HEK293 (cell line): ENCODE results near the gene MOK.

Experiments
- CTCF ChIA-PET: fragments of 350-600 bp; formaldehyde crosslinking; extraction: SDS; loops from one replicate; lab custom pipeline; 2021; ENCODE audit warnings: antibody characterized with exemption; lab: Yijun Ruan, JAX
- POLR2A ChIA-PET: fragments of 300-600 bp; formaldehyde crosslinking; extraction: SDS; loops from one replicate; lab custom pipeline; 2020; ENCODE audit warnings: antibody characterized with exemption, inconsistent platforms; lab: Yijun Ruan, JAX
- H3K27ac ChIP-seq: fragments of 200-500 bp; sonication (Bioruptor generic); 2 replicates; pipeline ENCODE4 v1.5.1; 2014; ENCODE audit warnings: low read depth, low read length, control low read depth, inconsistent platforms; ENCODE audit errors: extremely low read depth
- H3K36me3 ChIP-seq, 2 experiments: fragments of 200-500 bp in 1 of 2; sonication (Bioruptor generic) in 1 of 2; 1 replicate in 1 of 2; 2 replicates in 1 of 2; pipeline ENCODE4 v1.5.1; 2014 to 2017; ENCODE audit warnings: inconsistent platforms in 2 of 2, low read length in 2 of 2; ENCODE audit not compliant: control insufficient read depth in 2 of 2, insufficient read depth in 1 of 2
- H3K4me1 ChIP-seq: fragments of 200-500 bp; sonication (Bioruptor generic); 2 replicates; pipeline ENCODE4 v1.5.1; 2014; ENCODE audit warnings: mild to moderate bottlenecking, low read length, inconsistent platforms; ENCODE audit not compliant: control insufficient read depth, insufficient read depth
- H3K4me3 ChIP-seq: 2 replicates; pipeline ENCODE4 v1.5.1; 2011; ENCODE audit warnings: low read depth, mild to moderate bottlenecking, control low read depth, low read length, moderate library complexity
- H3K9me3 ChIP-seq: fragments of 200-500 bp; sonication (Bioruptor generic); 2 replicates; pipeline ENCODE4 v1.5.1; 2014; ENCODE audit warnings: low read depth, low read length, inconsistent platforms; ENCODE audit not compliant: control insufficient read depth, insufficient read depth
- AEBP2 ChIP-seq: fragments of 450-650 bp; formaldehyde crosslinking; IDR thresholded peaks from 2 replicates; pipeline ENCODE4 v1.5.1; 2016; ENCODE audit warnings: missing biosample characterization, missing genetic modification characterization, borderline replicate concordance
- HOXD13 ChIP-seq: sonication (generic); formaldehyde crosslinking; IDR thresholded peaks from 2 replicates; pipeline ENCODE4 v1.8.0; 2022; ENCODE audit warnings: missing genetic modification reagents, borderline replicate concordance
- KLF1 ChIP-seq: fragments of 450-650 bp; formaldehyde crosslinking; IDR thresholded peaks from 2 replicates; pipeline ENCODE4 v1.5.1; 2016; ENCODE audit warnings: missing biosample characterization, missing genetic modification characterization
- OSR2 ChIP-seq: fragments of 450-650 bp; formaldehyde crosslinking; IDR thresholded peaks from 2 replicates; pipeline ENCODE4 v1.5.1; 2016; ENCODE audit warnings: missing biosample characterization, missing genetic modification characterization
- SALL2 ChIP-seq: fragments of 450-650 bp; formaldehyde crosslinking; IDR thresholded peaks from 2 replicates; pipeline ENCODE4 v1.5.0; 2017; ENCODE audit warnings: missing biosample characterization, mild to moderate bottlenecking, missing genetic modification characterization, borderline replicate concordance
- WT1 ChIP-seq: fragments of 450-650 bp; formaldehyde crosslinking; IDR thresholded peaks from 2 replicates; pipeline ENCODE4 v1.5.1; 2016; ENCODE audit warnings: missing biosample characterization, missing genetic modification characterization
- ZNF19 ChIP-seq: fragments of 450-650 bp; formaldehyde crosslinking; IDR thresholded peaks from 2 replicates; pipeline ENCODE4; 2016; ENCODE audit warnings: missing biosample characterization, missing genetic modification characterization, low read depth
- ZNF24 ChIP-seq: fragments of 450-650 bp; formaldehyde crosslinking; IDR thresholded peaks from 2 replicates; pipeline ENCODE4 v1.5.1; 2016; ENCODE audit warnings: missing biosample characterization, missing genetic modification characterization
- ZNF423 ChIP-seq: fragments of 450-650 bp; formaldehyde crosslinking; IDR thresholded peaks from 2 replicates; pipeline ENCODE4 v1.5.1; 2016; ENCODE audit warnings: missing biosample characterization, missing genetic modification characterization
- ZNF623 ChIP-seq: fragments of 450-650 bp; formaldehyde crosslinking; IDR thresholded peaks from 2 replicates; pipeline ENCODE4 v1.5.1; 2016; ENCODE audit warnings: missing biosample characterization, missing genetic modification characterization
- ZSCAN23 ChIP-seq: fragments of 450-650 bp; formaldehyde crosslinking; IDR thresholded peaks from 2 replicates; pipeline ENCODE4 v1.5.1; 2016; ENCODE audit warnings: missing biosample characterization, missing genetic modification characterization
- ZSCAN30 ChIP-seq: fragments of 450-650 bp; IDR thresholded peaks from 2 replicates; pipeline ENCODE4 v1.5.1; 2018; ENCODE audit warnings: missing biosample characterization, mild to moderate bottlenecking, missing genetic modification characterization, moderate library complexity
- TF ChIP-seq, protein P1 (sequence below): fragments of 450-650 bp; formaldehyde crosslinking; IDR thresholded peaks from 2 replicates; pipeline ENCODE4 v1.5.1; 2016; ENCODE audit warnings: missing biosample characterization, missing genetic modification characterization
- TF ChIP-seq, protein P2 (sequence below): fragments of 450-650 bp; formaldehyde crosslinking; IDR thresholded peaks from 2 replicates; pipeline ENCODE4 v1.5.1; 2016; ENCODE audit warnings: missing biosample characterization, missing genetic modification characterization
- TF ChIP-seq, protein P3 (sequence below): fragments of 450-650 bp; formaldehyde crosslinking; IDR thresholded peaks from 2 replicates; pipeline ENCODE4 v1.5.1; 2016; ENCODE audit warnings: missing biosample characterization, missing genetic modification characterization
- TF ChIP-seq, protein P4 (sequence below): fragments of 450-650 bp; formaldehyde crosslinking; IDR thresholded peaks from 2 replicates; pipeline ENCODE4 v1.5.1; 2016; ENCODE audit warnings: missing biosample characterization, missing genetic modification characterization
- TF ChIP-seq, protein P5 (sequence below): fragments of 450-650 bp; formaldehyde crosslinking; IDR thresholded peaks from 2 replicates; pipeline ENCODE4 v1.5.1; 2016; ENCODE audit warnings: missing biosample characterization, missing genetic modification characterization
- TF ChIP-seq, protein P6 (sequence below): IDR thresholded peaks from 2 replicates; pipeline ENCODE4 v1.6.1; 2011; ENCODE audit warnings: mild to moderate bottlenecking, low read depth, low read length, borderline replicate concordance

MOK gene

GRCh38 chr14:102255401-102256190 is 49.4 kb downstream of the MOK start:
- ChIA-PET CTCF (interaction anchor here (0.6 kb wide), 2 partner anchors 58 to 67 kb away, joined by 3 to 4 read pairs; no protein-coding TSS in a partner anchor), POLR2A (interaction anchor here (0.6 kb wide), 1 partner anchor 179 kb away, joined by 3 read pairs; no protein-coding TSS in a partner anchor)
- H3K36me3 ChIP-seq, result no peaks in the 10 kb centered on the region
- H3K9me3 ChIP-seq, result no peaks in the 10 kb centered on the region
- no peaks in the 10 kb centered on the region for H3K4me1 ChIP-seq
- TF ChIP-seq, protein P1, sequence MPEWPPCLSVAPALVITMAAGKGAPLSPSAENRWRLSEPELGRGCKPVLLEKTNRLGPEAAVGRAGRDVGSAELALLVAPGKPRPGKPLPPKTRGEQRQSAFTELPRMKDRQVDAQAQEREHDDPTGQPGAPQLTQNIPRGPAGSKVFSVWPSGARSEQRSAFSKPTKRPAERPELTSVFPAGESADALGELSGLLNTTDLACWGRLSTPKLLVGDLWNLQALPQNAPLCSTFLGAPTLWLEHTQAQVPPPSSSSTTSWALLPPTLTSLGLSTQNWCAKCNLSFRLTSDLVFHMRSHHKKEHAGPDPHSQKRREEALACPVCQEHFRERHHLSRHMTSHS, result no peak
- TF ChIP-seq ZSCAN30 (tag by site-specific recombination) (no peak), OSR2 (tag by site-specific recombination) (no peak), AEBP2 (tag by site-specific recombination) (no peak), ZNF24 (tag by site-specific recombination) (no peak), ZSCAN23 (tag by site-specific recombination) (no peak), KLF1 (0 out of 2 replicates have a peak, but pooled peaks have one; percentile 13), SALL2 (tag by site-specific recombination) (no peak), ZNF623 (tag by site-specific recombination) (no peak), HOXD13 (no peak), WT1 (tag by site-specific recombination) (peak; percentile 57; the same call in 1 of the 2 replicates), ZNF423 (tag by site-specific recombination) (no peak), ZNF19 (tag by site-specific recombination) (no peak)
- TF ChIP-seq, protein P2, sequence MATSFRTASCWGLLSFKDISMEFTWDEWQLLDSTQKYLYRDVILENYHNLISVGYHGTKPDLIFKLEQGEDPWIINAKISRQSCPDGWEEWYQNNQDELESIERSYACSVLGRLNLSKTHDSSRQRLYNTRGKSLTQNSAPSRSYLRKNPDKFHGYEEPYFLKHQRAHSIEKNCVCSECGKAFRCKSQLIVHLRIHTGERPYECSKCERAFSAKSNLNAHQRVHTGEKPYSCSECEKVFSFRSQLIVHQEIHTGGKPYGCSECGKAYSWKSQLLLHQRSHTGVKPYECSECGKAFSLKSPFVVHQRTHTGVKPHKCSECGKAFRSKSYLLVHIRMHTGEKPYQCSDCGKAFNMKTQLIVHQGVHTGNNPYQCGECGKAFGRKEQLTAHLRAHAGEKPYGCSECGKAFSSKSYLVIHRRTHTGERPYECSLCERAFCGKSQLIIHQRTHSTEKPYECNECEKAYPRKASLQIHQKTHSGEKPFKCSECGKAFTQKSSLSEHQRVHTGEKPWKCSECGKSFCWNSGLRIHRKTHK (tag by site-specific recombination), result no peak
- TF ChIP-seq, protein P3, sequence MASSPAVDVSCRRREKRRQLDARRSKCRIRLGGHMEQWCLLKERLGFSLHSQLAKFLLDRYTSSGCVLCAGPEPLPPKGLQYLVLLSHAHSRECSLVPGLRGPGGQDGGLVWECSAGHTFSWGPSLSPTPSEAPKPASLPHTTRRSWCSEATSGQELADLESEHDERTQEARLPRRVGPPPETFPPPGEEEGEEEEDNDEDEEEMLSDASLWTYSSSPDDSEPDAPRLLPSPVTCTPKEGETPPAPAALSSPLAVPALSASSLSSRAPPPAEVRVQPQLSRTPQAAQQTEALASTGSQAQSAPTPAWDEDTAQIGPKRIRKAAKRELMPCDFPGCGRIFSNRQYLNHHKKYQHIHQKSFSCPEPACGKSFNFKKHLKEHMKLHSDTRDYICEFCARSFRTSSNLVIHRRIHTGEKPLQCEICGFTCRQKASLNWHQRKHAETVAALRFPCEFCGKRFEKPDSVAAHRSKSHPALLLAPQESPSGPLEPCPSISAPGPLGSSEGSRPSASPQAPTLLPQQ (tag by site-specific recombination), result no peak
- TF ChIP-seq, protein P4, sequence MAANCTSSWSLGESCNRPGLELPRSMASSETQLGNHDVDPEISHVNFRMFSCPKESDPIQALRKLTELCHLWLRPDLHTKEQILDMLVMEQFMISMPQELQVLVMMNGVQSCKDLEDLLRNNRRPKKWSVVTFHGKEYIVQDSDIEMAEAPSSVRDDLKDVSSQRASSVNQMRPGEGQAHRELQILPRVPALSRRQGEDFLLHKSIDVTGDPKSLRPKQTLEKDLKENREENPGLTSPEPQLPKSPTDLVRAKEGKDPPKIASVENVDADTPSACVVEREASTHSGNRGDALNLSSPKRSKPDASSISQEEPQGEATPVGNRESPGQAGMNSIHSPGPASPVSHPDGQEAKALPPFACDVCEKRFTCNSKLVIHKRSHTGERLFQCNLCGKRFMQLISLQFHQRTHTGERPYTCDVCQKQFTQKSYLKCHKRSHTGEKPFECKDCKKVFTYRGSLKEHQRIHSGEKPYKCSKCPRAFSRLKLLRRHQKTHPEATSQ, result no peak
- TF ChIP-seq, protein P5, sequence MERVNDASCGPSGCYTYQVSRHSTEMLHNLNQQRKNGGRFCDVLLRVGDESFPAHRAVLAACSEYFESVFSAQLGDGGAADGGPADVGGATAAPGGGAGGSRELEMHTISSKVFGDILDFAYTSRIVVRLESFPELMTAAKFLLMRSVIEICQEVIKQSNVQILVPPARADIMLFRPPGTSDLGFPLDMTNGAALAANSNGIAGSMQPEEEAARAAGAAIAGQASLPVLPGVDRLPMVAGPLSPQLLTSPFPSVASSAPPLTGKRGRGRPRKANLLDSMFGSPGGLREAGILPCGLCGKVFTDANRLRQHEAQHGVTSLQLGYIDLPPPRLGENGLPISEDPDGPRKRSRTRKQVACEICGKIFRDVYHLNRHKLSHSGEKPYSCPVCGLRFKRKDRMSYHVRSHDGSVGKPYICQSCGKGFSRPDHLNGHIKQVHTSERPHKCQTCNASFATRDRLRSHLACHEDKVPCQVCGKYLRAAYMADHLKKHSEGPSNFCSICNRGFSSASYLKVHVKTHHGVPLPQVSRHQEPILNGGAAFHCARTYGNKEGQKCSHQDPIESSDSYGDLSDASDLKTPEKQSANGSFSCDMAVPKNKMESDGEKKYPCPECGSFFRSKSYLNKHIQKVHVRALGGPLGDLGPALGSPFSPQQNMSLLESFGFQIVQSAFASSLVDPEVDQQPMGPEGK (tag by site-specific recombination), result no peak
- TF ChIP-seq, protein P6, sequence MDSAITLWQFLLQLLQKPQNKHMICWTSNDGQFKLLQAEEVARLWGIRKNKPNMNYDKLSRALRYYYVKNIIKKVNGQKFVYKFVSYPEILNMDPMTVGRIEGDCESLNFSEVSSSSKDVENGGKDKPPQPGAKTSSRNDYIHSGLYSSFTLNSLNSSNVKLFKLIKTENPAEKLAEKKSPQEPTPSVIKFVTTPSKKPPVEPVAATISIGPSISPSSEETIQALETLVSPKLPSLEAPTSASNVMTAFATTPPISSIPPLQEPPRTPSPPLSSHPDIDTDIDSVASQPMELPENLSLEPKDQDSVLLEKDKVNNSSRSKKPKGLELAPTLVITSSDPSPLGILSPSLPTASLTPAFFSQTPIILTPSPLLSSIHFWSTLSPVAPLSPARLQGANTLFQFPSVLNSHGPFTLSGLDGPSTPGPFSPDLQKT, result no peak
- H3K4me3 ChIP-seq, result no peak overlapping the region
- H3K27ac ChIP-seq, result no peak overlapping the region
